Stomach (tissue), 4 donors: ENCODE data around the gene USP13.

Experiments
- POLR2A ChIP-seq, 4 donors: fragments of 450-650 bp; IDR thresholded peaks; one replicate each; pipeline ENCODE4 v1.6.1; 2016; ENCODE audit warnings: antibody characterized with exemption in 4 of 4, control low read depth in 2 of 4, mild to moderate bottlenecking in 1 of 4, moderate library complexity in 1 of 4
- POLR2AphosphoS5 ChIP-seq, 3 donors: sonication (generic); formaldehyde crosslinking; IDR thresholded peaks; one replicate each; pipeline ENCODE4 v1.6.1; 2016; ENCODE audit warnings: antibody characterized with exemption in 3 of 3
- TF ChIP-seq, protein P1 (sequence below), 7 experiments: fragments of 450-650 bp in 4 of 7; fragments of 200-600 bp in 3 of 7; sonication (generic) in 3 of 7; IDR thresholded peaks; one replicate each; pipeline ENCODE4 v1.5.1; 2016 to 2019; ENCODE audit warnings: antibody characterized with exemption in 7 of 7, control low read depth in 2 of 7, mild to moderate bottlenecking in 1 of 7

DNA sequence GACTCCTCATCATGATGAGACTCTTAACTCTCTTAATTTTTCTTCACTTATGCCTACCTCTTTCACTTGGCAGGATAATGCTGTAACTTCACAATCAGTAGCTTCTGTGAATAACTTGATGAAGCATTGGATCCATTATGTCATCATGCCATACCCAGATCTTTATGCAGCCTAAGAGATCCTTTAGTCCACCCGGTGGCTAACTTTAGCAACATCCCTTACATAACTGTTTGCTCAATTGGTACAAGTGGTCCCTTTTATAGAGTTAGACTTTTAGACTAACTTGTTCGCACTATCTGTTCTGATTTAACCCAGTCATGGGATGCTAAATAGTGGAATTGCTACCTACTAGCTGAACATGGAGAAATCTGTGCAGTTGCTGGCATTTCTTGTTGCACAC lies 184.5 kb downstream of the USP13 start:
- TF ChIP-seq, protein P1, sequence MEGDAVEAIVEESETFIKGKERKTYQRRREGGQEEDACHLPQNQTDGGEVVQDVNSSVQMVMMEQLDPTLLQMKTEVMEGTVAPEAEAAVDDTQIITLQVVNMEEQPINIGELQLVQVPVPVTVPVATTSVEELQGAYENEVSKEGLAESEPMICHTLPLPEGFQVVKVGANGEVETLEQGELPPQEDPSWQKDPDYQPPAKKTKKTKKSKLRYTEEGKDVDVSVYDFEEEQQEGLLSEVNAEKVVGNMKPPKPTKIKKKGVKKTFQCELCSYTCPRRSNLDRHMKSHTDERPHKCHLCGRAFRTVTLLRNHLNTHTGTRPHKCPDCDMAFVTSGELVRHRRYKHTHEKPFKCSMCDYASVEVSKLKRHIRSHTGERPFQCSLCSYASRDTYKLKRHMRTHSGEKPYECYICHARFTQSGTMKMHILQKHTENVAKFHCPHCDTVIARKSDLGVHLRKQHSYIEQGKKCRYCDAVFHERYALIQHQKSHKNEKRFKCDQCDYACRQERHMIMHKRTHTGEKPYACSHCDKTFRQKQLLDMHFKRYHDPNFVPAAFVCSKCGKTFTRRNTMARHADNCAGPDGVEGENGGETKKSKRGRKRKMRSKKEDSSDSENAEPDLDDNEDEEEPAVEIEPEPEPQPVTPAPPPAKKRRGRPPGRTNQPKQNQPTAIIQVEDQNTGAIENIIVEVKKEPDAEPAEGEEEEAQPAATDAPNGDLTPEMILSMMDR (IDR thresholded peaks at IDR 0.05), result no peak
- TF ChIP-seq POLR2A (IDR thresholded peaks at IDR 0.05) (no peak), POLR2AphosphoS5 (IDR thresholded peaks at IDR 0.05) (no peak)
